ENCODE results near the gene PDLIM5.

PDLIM5 gene

GRCh38 chr4:94414907-94415306 lies 36.8 kb upstream of the PDLIM5 start:
- H3K4me3 ChIP-seq (ENCODE audit: low read length): no peak overlapping the region
- no peaks in the 10 kb centered on the region for H4K20me1 ChIP-seq (ENCODE audit: control insufficient read depth, insufficient read depth, low read depth, low read length)

GRCh38 chr4:94415448-94415847 lies 36.3 kb upstream of the PDLIM5 start:
- Histone ChIP-seq H3F3A (ENCODE audit: control insufficient read depth, insufficient read depth) (no peaks in the 10 kb centered on the region), H3K9me2 (replicated peaks; ENCODE audit: control insufficient read depth, low read length) (no peaks in the 10 kb centered on the region), H3K79me2 (ENCODE audit: control insufficient read depth, low read length) (no peaks in the 10 kb centered on the region)

More at GRCh38 chr4:94414907-94415306, 36.8 kb upstream of the PDLIM5 start:
- Histone ChIP-seq H3K79me2 (ENCODE audit: control insufficient read depth, low read length) (no peaks in the 10 kb centered on the region), H3K9me3 (ENCODE audit: control insufficient read depth, insufficient read depth, low read length) (no peaks in the 10 kb centered on the region), H3K27me3 (ENCODE audit: control insufficient read depth, low read length) (peaks cover 13% of the 10 kb centered on the region), H3K36me3 (ENCODE audit: control insufficient read depth, low read length) (no peaks in the 10 kb centered on the region), H3K27ac (ENCODE audit: low read depth, low read length) (no peak overlapping the region), H3K9me2 (replicated peaks; ENCODE audit: control insufficient read depth, low read length) (no peaks in the 10 kb centered on the region), H3K4me2 (ENCODE audit: low read length) (no peak overlapping the region), H3F3A (ENCODE audit: control insufficient read depth, insufficient read depth) (no peaks in the 10 kb centered on the region), H3K4me1 (ENCODE audit: control insufficient read depth, low read length) (no peaks in the 10 kb centered on the region)
- TF ChIP-seq EZH2phosphoT487 (IDR thresholded peaks at IDR 0.05; ENCODE audit: borderline replicate concordance, low read length): no peak
- TF ChIP-seq CTCF (IDR thresholded peaks at IDR 0.05; ENCODE audit: low read depth, low read length, poor library complexity, severe bottlenecking): no peak

GRCh38 chr4:94416335-94416734 lies 35.4 kb upstream of the PDLIM5 start:
- no peaks in the 10 kb centered on the region for H3K36me3 ChIP-seq (ENCODE audit: control insufficient read depth, low read length)
- TF ChIP-seq EZH2phosphoT487 (IDR thresholded peaks at IDR 0.05; ENCODE audit: borderline replicate concordance, low read length): no peak
- no peak for TF ChIP-seq CTCF (IDR thresholded peaks at IDR 0.05; ENCODE audit: low read depth, low read length, poor library complexity, severe bottlenecking)
- no peaks in the 10 kb centered on the region for H4K20me1 ChIP-seq (ENCODE audit: control insufficient read depth, insufficient read depth, low read depth, low read length)
- no peaks in the 10 kb centered on the region for H3K9me3 ChIP-seq (ENCODE audit: control insufficient read depth, insufficient read depth, low read length)
- no peaks in the 10 kb centered on the region for H3K4me1 ChIP-seq (ENCODE audit: control insufficient read depth, low read length)
- H3K79me2 ChIP-seq (ENCODE audit: control insufficient read depth, low read length): no peaks in the 10 kb centered on the region
- no peak overlapping the region for H3K27ac ChIP-seq (ENCODE audit: low read depth, low read length)
- H3K4me3 ChIP-seq (ENCODE audit: low read length): no peak overlapping the region
- no peaks in the 10 kb centered on the region for H3K9me2 ChIP-seq (replicated peaks; ENCODE audit: control insufficient read depth, low read length)
- no peak overlapping the region for H3K4me2 ChIP-seq (ENCODE audit: low read length)
- H3K27me3 ChIP-seq (ENCODE audit: control insufficient read depth, low read length): peaks cover 13% of the 10 kb centered on the region
- H3F3A ChIP-seq (ENCODE audit: control insufficient read depth, insufficient read depth): no peaks in the 10 kb centered on the region

More at GRCh38 chr4:94415448-94415847, 36.3 kb upstream of the PDLIM5 start:
- TF ChIP-seq EZH2phosphoT487 (IDR thresholded peaks at IDR 0.05; ENCODE audit: borderline replicate concordance, low read length) (no peak), CTCF (IDR thresholded peaks at IDR 0.05; ENCODE audit: low read depth, low read length, poor library complexity, severe bottlenecking) (no peak)
- H3K27ac ChIP-seq (ENCODE audit: low read depth, low read length): no peak overlapping the region
- no peaks in the 10 kb centered on the region for H3K36me3 ChIP-seq (ENCODE audit: control insufficient read depth, low read length)
- H3K27me3 ChIP-seq (ENCODE audit: control insufficient read depth, low read length): peaks cover 13% of the 10 kb centered on the region
- H3K4me2 ChIP-seq (ENCODE audit: low read length): no peak overlapping the region
- no peaks in the 10 kb centered on the region for H3K4me1 ChIP-seq (ENCODE audit: control insufficient read depth, low read length)
- H3K4me3 ChIP-seq (ENCODE audit: low read length): no peak overlapping the region
- no peaks in the 10 kb centered on the region for H3K9me3 ChIP-seq (ENCODE audit: control insufficient read depth, insufficient read depth, low read length)
- H4K20me1 ChIP-seq (ENCODE audit: control insufficient read depth, insufficient read depth, low read depth, low read length): no peaks in the 10 kb centered on the region
